ENCODE results near the gene RPL39.

The RPL39 gene

DNA sequence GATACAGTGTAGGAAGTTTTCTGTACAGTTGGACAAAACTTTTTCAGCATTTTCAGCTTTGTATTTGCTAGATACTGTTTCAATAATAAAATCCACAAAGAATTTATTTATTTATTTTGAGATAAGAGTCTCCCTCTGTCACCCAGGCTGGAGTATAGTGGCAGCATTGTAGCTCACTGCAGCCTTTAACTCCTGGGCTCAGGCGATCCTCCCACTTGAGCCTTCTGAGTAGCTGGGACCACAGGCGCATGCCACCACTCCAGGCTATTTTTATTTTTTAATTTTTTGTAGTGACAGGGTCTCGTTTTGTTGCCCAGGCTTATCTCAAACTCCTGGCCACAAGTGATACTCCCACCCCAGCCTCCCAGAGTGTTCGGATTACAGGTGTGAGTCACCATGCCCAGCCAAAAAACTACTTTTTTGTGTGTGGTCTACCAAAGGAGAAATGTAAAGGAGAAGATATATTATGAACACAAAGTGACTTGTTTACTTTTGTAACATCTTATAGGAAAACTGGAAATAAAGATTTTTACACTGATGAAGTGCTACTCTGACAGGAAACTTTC lies 46.1 kb downstream of the RPL39 start:
- Histone ChIP-seq H3K9ac (ENCODE audit: low read depth, low read length) (no peak overlapping the region), H3K27me3 (ENCODE audit: control insufficient read depth, insufficient read depth, low read length) (no peaks in the 10 kb centered on the region), H3K4me1 (ENCODE audit: control insufficient read depth, insufficient read depth, low read length) (no peaks in the 10 kb centered on the region), H3K36me3 (ENCODE audit: control insufficient read depth, insufficient read depth, low read length) (no peaks in the 10 kb centered on the region), H3K4me3 (ENCODE audit: low read depth, low read length) (no peak overlapping the region), H3K9me3 (ENCODE audit: control insufficient read depth, insufficient read depth, low read length) (no peaks in the 10 kb centered on the region)

- Histone ChIP-seq H3K27me3 (ENCODE audit: control insufficient read depth, insufficient read depth, low read length) (no peaks in the 10 kb centered on the region), H3K9me3 (ENCODE audit: control insufficient read depth, insufficient read depth, low read length) (no peaks in the 10 kb centered on the region), H3K9ac (ENCODE audit: low read depth, low read length) (no peak overlapping the region), H3K36me3 (ENCODE audit: control insufficient read depth, insufficient read depth, low read length) (no peaks in the 10 kb centered on the region), H3K4me3 (ENCODE audit: low read depth, low read length) (no peak overlapping the region), H3K4me1 (ENCODE audit: control insufficient read depth, insufficient read depth, low read length) (no peaks in the 10 kb centered on the region)
These were observed 52.7 kb downstream of the RPL39 start for GRCh38 chrX:119738742-119739141.
